Endothelial cell of umbilical vein (primary cell): ENCODE data around the gene DNAH3.

Experiments used
- EZH2 ChIP-seq: IDR thresholded peaks from 2 replicates; pipeline ENCODE4 v1.6.1; 2012; ENCODE audit warnings: borderline replicate concordance, low read depth, mild to moderate bottlenecking, moderate library complexity, low read length, inconsistent platforms; ENCODE audit not compliant: severe bottlenecking
- POLR2A ChIP-seq: IDR thresholded peaks from 2 replicates; pipeline ENCODE4 v1.6.1; 2012; ENCODE audit warnings: low read depth, mild to moderate bottlenecking, control low read depth, low read length

DNA sequence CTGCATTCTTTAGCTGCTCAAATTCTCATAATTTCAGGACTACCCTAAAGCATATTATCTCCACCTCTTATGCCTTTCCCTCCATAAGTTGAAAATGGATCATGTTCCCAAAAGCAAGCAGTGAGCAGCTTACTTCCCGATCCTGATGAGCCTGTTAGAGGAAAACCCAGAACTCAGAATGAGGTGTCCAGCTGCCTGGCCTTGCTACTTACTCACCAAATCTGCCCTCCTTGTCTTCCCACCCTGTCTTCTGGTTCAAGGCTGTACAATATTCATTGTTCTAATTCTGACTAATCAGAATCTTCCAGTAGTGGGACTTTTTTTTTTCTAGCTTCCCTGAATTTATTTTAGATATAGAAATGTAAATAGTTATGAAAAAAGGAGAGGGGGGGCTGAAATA is 239.3 kb downstream of the DNAH3 start:
- no peak for TF ChIP-seq EZH2
- TF ChIP-seq POLR2A, result no peak
